Upper lobe of right lung (tissue), 1 donor: Measurements from ENCODE around the gene SKIC8. TPM values are rescaled to one million over a fixed set of nuclear protein-coding genes. Genes with fewer than 3 reads are reported as not detected.

Experiments used
- ATAC-seq: fragments of 200-7000 bp; cut with Tn5 transposase; one replicate; pipeline ENCODE4 v1.9.1; 2020; ENCODE audit warnings: mild to moderate bottlenecking, moderate library complexity
- DNase-seq: peaks from one replicate; pipeline ENCODE4 v3.0.0-alpha.2; 2020
- H3K27ac ChIP-seq: fragments of 200-600 bp; one replicate; pipeline ENCODE4 v1.8.0; 2022
- H3K27me3 ChIP-seq: fragments of 200-600 bp; one replicate; pipeline ENCODE4 v1.8.0; 2022; ENCODE audit warnings: mild to moderate bottlenecking
- H3K36me3 ChIP-seq: fragments of 200-600 bp; one replicate; pipeline ENCODE4 v1.8.0; 2022
- H3K4me1 ChIP-seq: fragments of 200-600 bp; one replicate; pipeline ENCODE4 v1.8.0; 2022
- H3K4me3 ChIP-seq: fragments of 200-600 bp; one replicate; pipeline ENCODE4 v1.8.0; 2022; ENCODE audit warnings: mild to moderate bottlenecking
- H3K9me3 ChIP-seq: fragments of 200-600 bp; one replicate; pipeline ENCODE4 v1.8.0; 2022
- CTCF ChIP-seq: fragments of 200-600 bp; IDR thresholded peaks from one replicate; pipeline ENCODE4 v1.8.0; 2022; ENCODE audit warnings: antibody characterized with exemption
- intact Hi-C: fragments of 100-400 bp; cut with DNase I; formaldehyde crosslinking; loops from one replicate; pipeline ENCODE4 v1.11.0; 2022
- total RNA-seq: library from RNA; stranded (reverse); fragmentation: NEBNext Ultra II Directional; extraction: Animal tissue kit (Norgen Biotek cat#: 25700); gene quantifications from one replicate; pipeline ENCODE4 v1.2.1, GENCODE V29; 2021
- donor health status: DM: no; HTN: yes; CAD: no; lungs with severe emphysema.

The SKIC8 gene
- total RNA-seq, 1 donor from 2014 or later: 37.9 TPM

GRCh38 chr15:78243058-78243457 lies 56.4 kb downstream of the SKIC8 start:
- Histone ChIP-seq H3K27me3 (no peaks in the 10 kb centered on the region), H3K27ac (no peak overlapping the region), H3K4me1 (no peaks in the 10 kb centered on the region), H3K4me3 (no peak overlapping the region), H3K9me3 (no peaks in the 10 kb centered on the region), H3K36me3 (no peaks in the 10 kb centered on the region)
- intact Hi-C loops: loop anchor here (10.0 kb wide), 1 partner anchor 278 kb away; no protein-coding TSS in a partner anchor
- DNase-seq (no peak), ATAC-seq (no peak)
- no peak for TF ChIP-seq CTCF

- H3K4me1 ChIP-seq: no peaks in the 10 kb centered on the region
- ATAC-seq (peak; percentile 21), DNase-seq (no peak)
- intact Hi-C loops: loop anchor here (10.0 kb wide), 1 partner anchor 277 kb away; no protein-coding TSS in a partner anchor
- H3K27me3 ChIP-seq: no peaks in the 10 kb centered on the region
- H3K9me3 ChIP-seq: no peaks in the 10 kb centered on the region
- no peak overlapping the region for H3K4me3 ChIP-seq
- H3K36me3 ChIP-seq: no peaks in the 10 kb centered on the region
- H3K27ac ChIP-seq: no peak overlapping the region
- TF ChIP-seq CTCF: peak; percentile 24
Measured at GRCh38 chr15:78242128-78242527, 57.3 kb downstream of the SKIC8 start.

- Histone ChIP-seq H3K27ac (no peak overlapping the region), H3K4me3 (no peak overlapping the region), H3K9me3 (no peaks in the 10 kb centered on the region), H3K36me3 (no peaks in the 10 kb centered on the region), H3K27me3 (no peaks in the 10 kb centered on the region), H3K4me1 (no peaks in the 10 kb centered on the region)
- intact Hi-C loops: loop anchor here (10.0 kb wide), 1 partner anchor 276 kb away; no protein-coding TSS in a partner anchor
- ATAC-seq: peak; percentile 97
- peak; percentile 92 for DNase-seq
- peak; percentile 87 for TF ChIP-seq CTCF
Measured at GRCh38 chr15:78241017-78241416, 58.4 kb downstream of the SKIC8 start.

GRCh38 chr15:78239811-78240210 lies 59.6 kb downstream of the SKIC8 start:
- intact Hi-C loops: loop anchor here (10.0 kb wide), 1 partner anchor 275 kb away; no protein-coding TSS in a partner anchor
- no peak overlapping the region for H3K4me3 ChIP-seq
- no peaks in the 10 kb centered on the region for H3K9me3 ChIP-seq
- no peak for TF ChIP-seq CTCF
- no peaks in the 10 kb centered on the region for H3K4me1 ChIP-seq
- H3K27ac ChIP-seq: no peak overlapping the region
- no peaks in the 10 kb centered on the region for H3K27me3 ChIP-seq
- DNase-seq (no peak), ATAC-seq (no peak)
- no peaks in the 10 kb centered on the region for H3K36me3 ChIP-seq

- Histone ChIP-seq H3K27ac (no peak overlapping the region), H3K4me3 (no peak overlapping the region), H3K4me1 (no peaks in the 10 kb centered on the region), H3K9me3 (no peaks in the 10 kb centered on the region), H3K27me3 (no peaks in the 10 kb centered on the region), H3K36me3 (no peaks in the 10 kb centered on the region)
- intact Hi-C loops: no loop called here
- ATAC-seq (no peak), DNase-seq (no peak)
- TF ChIP-seq CTCF: no peak
Measured at GRCh38 chr15:78237146-78237545, 62.3 kb downstream of the SKIC8 start.

GRCh38 chr15:78236491-78236890 lies 62.9 kb downstream of the SKIC8 start:
- no peak for DNase-seq
- ATAC-seq: no peak
- Histone ChIP-seq H3K27ac (no peak overlapping the region), H3K9me3 (no peaks in the 10 kb centered on the region), H3K27me3 (no peaks in the 10 kb centered on the region), H3K4me1 (no peaks in the 10 kb centered on the region), H3K36me3 (no peaks in the 10 kb centered on the region), H3K4me3 (no peak overlapping the region)
- intact Hi-C loops: no loop called here
- no peak for TF ChIP-seq CTCF
